ENCODE results near the gene TRIM14. TPM values are rescaled to one million over a fixed set of nuclear protein-coding genes. Genes with fewer than 3 reads are reported as not detected.

The TRIM14 gene
- total and polyA plus RNA-seq, 2 of the 4 experiments (the other 2 are of a cell fraction), result 3.0 to 8.5 TPM

- Histone ChIP-seq H3K4ac (ENCODE audit: low read depth, low read length) (no peak overlapping the region), H3K18ac (ENCODE audit: low read depth, low read length) (no peak overlapping the region), H3K4me2 (ENCODE audit: low read depth, low read length) (no peak overlapping the region), H4K8ac (ENCODE audit: low read depth in 2 of 2, low read length in 2 of 2) (no peak overlapping the region), H3K9ac (ENCODE audit: low read depth, low read length) (no peak overlapping the region), H2AFZ (replicated peaks; ENCODE audit: low read length, poor library complexity) (no peak overlapping the region), H2AK9ac (replicated peaks; ENCODE audit: low read depth, low read length, poor library complexity) (no peak overlapping the region), H3K9me3 (ENCODE audit: control insufficient read depth, insufficient read depth, low read length) (0 out of 2 replicates have a peak, but pooled peaks cover 2% of the 10 kb centered on the region), H2BK120ac (ENCODE audit: low read depth, low read length) (no peak overlapping the region), H2BK20ac (ENCODE audit: low read depth, low read length) (no peak overlapping the region), H2BK15ac (ENCODE audit: low read depth, low read length) (no peak overlapping the region), H3K79me1 (ENCODE audit: low read depth in 1 of 2, low read length in 2 of 2) (no peaks in the 10 kb centered on the region; a peak in 1 of 4 replicates), H3K23ac (ENCODE audit: low read depth, low read length) (no peak overlapping the region), H3K4me3 (ENCODE audit: insufficient read depth, low read depth, low read length) (no peak overlapping the region), H3K36me3 (ENCODE audit: control insufficient read depth, insufficient read depth, low read length) (no peaks in the 10 kb centered on the region), H3K27ac (ENCODE audit: insufficient read depth, low read length) (no peak overlapping the region), H2BK5ac (ENCODE audit: low read depth, low read length, poor library complexity, severe bottlenecking) (no peak overlapping the region), H3K56ac (ENCODE audit: extremely low read depth, insufficient read depth, low read length) (no peak overlapping the region), H2AK5ac (ENCODE audit: low read depth, low read length) (no peak overlapping the region), H4K91ac (ENCODE audit: insufficient read depth, low read depth, low read length) (no peak overlapping the region), H3K4me1 (ENCODE audit: control insufficient read depth, insufficient read depth, low read length) (no peaks in the 10 kb centered on the region), H3K9me1 (ENCODE audit: insufficient read depth, low read length) (no peaks in the 10 kb centered on the region), H4K5ac (ENCODE audit: low read depth, low read length) (no peak overlapping the region), H3K14ac (replicated peaks; ENCODE audit: low read depth, low read length) (no peak overlapping the region), H4K20me1 (ENCODE audit: insufficient read depth, low read length) (no peaks in the 10 kb centered on the region), H3K27me3 (ENCODE audit: control insufficient read depth, insufficient read depth, low read length) (no peaks in the 10 kb centered on the region)
- no peak for ATAC-seq (ENCODE audit: low read depth)
- ChIA-PET POLR2A (ENCODE audit: unreplicated experiment) (no interaction called here), CTCF (interaction anchor here (0.9 to 1.6 kb wide), 2 partner anchors 9 to 13 kb away, joined by 3 read pairs; no protein-coding TSS in a partner anchor)
- DNase-seq, result no peak
- no CpG with 5 or more reads among the region's 3 CpGs for WGBS, 2 experiments (ENCODE audit: extremely low coverage in 2 of 2, insufficient read length in 1 of 2)
- dilution Hi-C loops (cut with HindIII; ENCODE audit: low sequenced_read_pairs, unreplicated experiment), result no loop called here
- TF ChIP-seq POLR2A (IDR thresholded peaks at IDR 0.05; ENCODE audit: low read depth, low read length) (no peak), RCOR1 (IDR thresholded peaks at IDR 0.05; ENCODE audit: insufficient replicate concordance, low read length) (no peak), CHD1 (IDR thresholded peaks at IDR 0.05; ENCODE audit: low read depth, low read length) (no peak), FOS (IDR thresholded peaks at IDR 0.05; ENCODE audit: low read depth, low read length) (no peak), MXI1 (IDR thresholded peaks at IDR 0.05; ENCODE audit: borderline replicate concordance, low read depth, low read length) (no peak), ELK1 (IDR thresholded peaks at IDR 0.05; ENCODE audit: borderline replicate concordance, low read depth, low read length) (no peak), BHLHE40 (IDR thresholded peaks at IDR 0.05; ENCODE audit: low read depth, low read length) (no peak), RFX5 (IDR thresholded peaks at IDR 0.05; ENCODE audit: low read depth, low read length) (no peak), CEBPB (IDR thresholded peaks at IDR 0.05; ENCODE audit: low read depth, low read length) (no peak), SMC3 (IDR thresholded peaks at IDR 0.05; ENCODE audit: low read depth, low read length) (no peak), RAD21 (IDR thresholded peaks at IDR 0.05; ENCODE audit: low read length) (no peak), USF2 (IDR thresholded peaks at IDR 0.05; ENCODE audit: low read depth, low read length) (no peak), MAZ (IDR thresholded peaks at IDR 0.05; ENCODE audit: borderline replicate concordance, low read depth, low read length) (no peak), NFE2L2 (IDR thresholded peaks at IDR 0.05; ENCODE audit: low read depth, low read length) (no peak), MAFK (IDR thresholded peaks at IDR 0.05; ENCODE audit: low read depth, low read length) (no peak)
- TF ChIP-seq, protein P1, sequence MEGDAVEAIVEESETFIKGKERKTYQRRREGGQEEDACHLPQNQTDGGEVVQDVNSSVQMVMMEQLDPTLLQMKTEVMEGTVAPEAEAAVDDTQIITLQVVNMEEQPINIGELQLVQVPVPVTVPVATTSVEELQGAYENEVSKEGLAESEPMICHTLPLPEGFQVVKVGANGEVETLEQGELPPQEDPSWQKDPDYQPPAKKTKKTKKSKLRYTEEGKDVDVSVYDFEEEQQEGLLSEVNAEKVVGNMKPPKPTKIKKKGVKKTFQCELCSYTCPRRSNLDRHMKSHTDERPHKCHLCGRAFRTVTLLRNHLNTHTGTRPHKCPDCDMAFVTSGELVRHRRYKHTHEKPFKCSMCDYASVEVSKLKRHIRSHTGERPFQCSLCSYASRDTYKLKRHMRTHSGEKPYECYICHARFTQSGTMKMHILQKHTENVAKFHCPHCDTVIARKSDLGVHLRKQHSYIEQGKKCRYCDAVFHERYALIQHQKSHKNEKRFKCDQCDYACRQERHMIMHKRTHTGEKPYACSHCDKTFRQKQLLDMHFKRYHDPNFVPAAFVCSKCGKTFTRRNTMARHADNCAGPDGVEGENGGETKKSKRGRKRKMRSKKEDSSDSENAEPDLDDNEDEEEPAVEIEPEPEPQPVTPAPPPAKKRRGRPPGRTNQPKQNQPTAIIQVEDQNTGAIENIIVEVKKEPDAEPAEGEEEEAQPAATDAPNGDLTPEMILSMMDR (conservative IDR thresholded peaks at IDR 0.05; ENCODE audit: low read depth, low read length), result no peak
- no TSS peak for BruUV-seq (replicated peaks)
- in situ Hi-C loops (cut with MboI; ENCODE audit: low sequenced_read_pairs), result no loop called here
- intact Hi-C loops (cut with micrococcal nuclease), result no loop called here
Observed at GRCh38 chr9:98109052-98109451, 10.0 kb downstream of the TRIM14 start.

All from IMR-90 (cell line).